Right lobe of liver (tissue), 4 donors: ENCODE results near the gene NLRC5.

Experiments used
- POLR2A ChIP-seq: fragments of 450-650 bp; IDR thresholded peaks from one replicate; pipeline ENCODE4 v1.6.1; 2017; ENCODE audit warnings: antibody characterized with exemption, mild to moderate bottlenecking
- TF ChIP-seq, protein P1 (sequence below), 4 donors: fragments of 200-600 bp in 3 of 4; fragments of 450-650 bp in 1 of 4; IDR thresholded peaks; one replicate each; pipeline versions ENCODE4 v1.5.1 to v1.8.0; 2016 to 2022; ENCODE audit warnings: antibody characterized with exemption in 4 of 4, mild to moderate bottlenecking in 2 of 4
- donor health status: DM: no; HTN: no; CAD: no.
- donor health status: DM: no; HTN: no; CAD: no.
- donor health status: DM: no; HTN: yes; CAD: no.

- TF ChIP-seq, protein P1, sequence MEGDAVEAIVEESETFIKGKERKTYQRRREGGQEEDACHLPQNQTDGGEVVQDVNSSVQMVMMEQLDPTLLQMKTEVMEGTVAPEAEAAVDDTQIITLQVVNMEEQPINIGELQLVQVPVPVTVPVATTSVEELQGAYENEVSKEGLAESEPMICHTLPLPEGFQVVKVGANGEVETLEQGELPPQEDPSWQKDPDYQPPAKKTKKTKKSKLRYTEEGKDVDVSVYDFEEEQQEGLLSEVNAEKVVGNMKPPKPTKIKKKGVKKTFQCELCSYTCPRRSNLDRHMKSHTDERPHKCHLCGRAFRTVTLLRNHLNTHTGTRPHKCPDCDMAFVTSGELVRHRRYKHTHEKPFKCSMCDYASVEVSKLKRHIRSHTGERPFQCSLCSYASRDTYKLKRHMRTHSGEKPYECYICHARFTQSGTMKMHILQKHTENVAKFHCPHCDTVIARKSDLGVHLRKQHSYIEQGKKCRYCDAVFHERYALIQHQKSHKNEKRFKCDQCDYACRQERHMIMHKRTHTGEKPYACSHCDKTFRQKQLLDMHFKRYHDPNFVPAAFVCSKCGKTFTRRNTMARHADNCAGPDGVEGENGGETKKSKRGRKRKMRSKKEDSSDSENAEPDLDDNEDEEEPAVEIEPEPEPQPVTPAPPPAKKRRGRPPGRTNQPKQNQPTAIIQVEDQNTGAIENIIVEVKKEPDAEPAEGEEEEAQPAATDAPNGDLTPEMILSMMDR (IDR thresholded peaks at IDR 0.05) = no peak
- no peak for TF ChIP-seq POLR2A
Observed at GRCh38 chr16:57131351-57131970, 142.1 kb downstream of the NLRC5 start.
